PC-3 (cell line): ENCODE data around the gene VGF. TPM values are rescaled to one million over a fixed set of nuclear protein-coding genes. Genes with fewer than 3 reads are reported as not detected.

Experiments used
- ATAC-seq: fragments of 200-7000 bp; cut with Tn5 transposase; 2 replicates; pipeline ENCODE4 v1.9.1; 2020; ENCODE audit warnings: mild to moderate bottlenecking, moderate library complexity
- BruUV-seq: library from RNA; stranded (reverse); fragments of 400-500 nt; replicated peaks from 2 replicates; lab custom pipeline; 2021; lab: Mats Ljungman, UMichigan
- CTCF ChIA-PET: fragments of 300-600 bp; sonication (Branson Sonifier 250); formaldehyde crosslinking; loops from one replicate; lab custom pipeline; 2022; ENCODE audit warnings: antibody characterized with exemption; lab: Charles Lee
- POLR2A ChIA-PET: fragments of 300-600 bp; sonication (Branson Sonifier 250); formaldehyde crosslinking; loops from one replicate; lab custom pipeline; 2022; ENCODE audit warnings: antibody characterized with exemption; ENCODE audit not compliant: unreplicated experiment; lab: Charles Lee
- DNase-seq: peaks from one replicate; pipeline ENCODE4 v3.0.0-alpha.2; 2015
- H2AFZ ChIP-seq: fragments of 300-600 bp; sonication (generic); 2 replicates; pipeline ENCODE4 v1.6.0; 2016; ENCODE audit warnings: antibody characterized with exemption, low read length
- H3F3A ChIP-seq: fragments of 300-600 bp; sonication (generic); one replicate; pipeline ENCODE4 v1.6.0; 2017; ENCODE audit warnings: antibody characterized with exemption, low read length, control low read depth, mild to moderate bottlenecking; ENCODE audit not compliant: unreplicated experiment
- H3K27ac ChIP-seq: fragments of 300-600 bp; sonication (generic); 2 replicates; pipeline ENCODE4 v1.5.1; 2016; ENCODE audit warnings: mild to moderate bottlenecking, low read length
- H3K27me3 ChIP-seq: fragments of 300-600 bp; sonication (generic); 2 replicates; pipeline ENCODE4 v1.6.1; 2016; ENCODE audit warnings: low read length, mixed read lengths
- H3K36me3 ChIP-seq: fragments of 300-600 bp; sonication (generic); 2 replicates; pipeline ENCODE4 v1.6.1; 2016; ENCODE audit warnings: low read depth, mixed run types, low read length, mixed read lengths
- H3K4me1 ChIP-seq: fragments of 300-600 bp; sonication (generic); 2 replicates; pipeline ENCODE4 v1.5.1; 2016; ENCODE audit warnings: low read length; ENCODE audit not compliant: insufficient read depth
- H3K4me2 ChIP-seq: fragments of 300-600 bp; sonication (generic); 2 replicates; pipeline ENCODE4 v1.6.0; 2016; ENCODE audit warnings: low read length
- H3K4me3 ChIP-seq: fragments of 300-600 bp; sonication (generic); 2 replicates; pipeline ENCODE4 v1.5.1; 2016; ENCODE audit warnings: mild to moderate bottlenecking, low read length, mixed read lengths
- H3K79me2 ChIP-seq: fragments of 300-600 bp; sonication (generic); 2 replicates; pipeline ENCODE4 v1.6.1; 2017; ENCODE audit warnings: low read length, mixed read lengths
- H3K9ac ChIP-seq: fragments of 300-600 bp; sonication (generic); 2 replicates; pipeline ENCODE4 v1.6.0; 2016; ENCODE audit warnings: mild to moderate bottlenecking, low read length
- H3K9me2 ChIP-seq: fragments of 300-600 bp; sonication (generic); replicated peaks from 2 replicates; pipeline ENCODE4 v1.6.1; 2016; ENCODE audit warnings: mixed run types, low read length, mixed read lengths
- H3K9me3 ChIP-seq: fragments of 300-600 bp; sonication (generic); 2 replicates; pipeline ENCODE4 v1.6.1; 2016; ENCODE audit warnings: low read length, mixed read lengths
- H4K20me1 ChIP-seq: fragments of 300-600 bp; sonication (generic); 2 replicates; pipeline ENCODE4 v1.6.1; 2016; ENCODE audit warnings: low read length, mixed read lengths
- EZH2 ChIP-seq: fragments of 300-600 bp; sonication (generic); IDR thresholded peaks from one replicate; pipeline ENCODE4 v1.6.1; 2017; ENCODE audit warnings: antibody characterized with exemption, mild to moderate bottlenecking, low read length; ENCODE audit not compliant: unreplicated experiment
- EZH2phosphoT487 ChIP-seq: fragments of 300-600 bp; sonication (generic); IDR thresholded peaks from 2 replicates; pipeline ENCODE4 v1.6.1; 2018; ENCODE audit warnings: mild to moderate bottlenecking, antibody characterized with exemption, low read length, borderline replicate concordance
- intact Hi-C: fragments of 100-400 bp; cut with micrococcal nuclease; formaldehyde crosslinking; loops from 2 replicates; pipeline ENCODE4 v1.9.0; 2023
- total RNA-seq: library from RNA; depleted of rRNA; stranded (reverse); fragments of >200 nt; gene quantifications from 2 replicates; pipeline ENCODE4 v1.2.3, GENCODE V29; 2014
- TF ChIP-seq, protein P1 (sequence below): fragments of 300-600 bp; sonication (generic); conservative IDR thresholded peaks from 2 replicates; pipeline ENCODE4 v1.5.1; 2017; ENCODE audit warnings: antibody characterized with exemption, low read depth, mild to moderate bottlenecking, low read length

VGF gene
- total RNA-seq, 1 experiment from 2014 or later, result 1.6 TPM

DNA sequence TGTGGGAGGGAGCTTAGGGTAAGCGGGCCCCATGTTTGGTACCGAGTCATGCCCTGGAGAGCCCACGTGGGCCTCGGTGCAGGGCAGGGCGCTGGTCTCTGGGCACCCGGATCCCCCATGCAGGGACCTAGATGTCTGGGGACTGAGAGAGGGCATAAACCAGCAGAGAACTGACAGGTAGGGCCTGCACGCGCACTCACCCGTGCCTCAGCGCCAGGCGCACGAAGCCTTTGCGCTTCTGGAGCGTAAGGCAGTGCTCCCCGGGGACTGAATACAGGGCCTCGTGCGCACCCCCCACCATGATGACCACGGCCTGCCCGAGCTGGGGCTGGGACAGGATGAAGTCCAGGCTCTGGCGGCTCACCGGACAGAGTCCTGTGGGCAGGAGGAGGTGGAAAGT, 32.6 kb upstream of the VGF start:
- Histone ChIP-seq H3K36me3 (no peaks in the 10 kb centered on the region), H3K27me3 (no peaks in the 10 kb centered on the region), H3K4me1 (no peaks in the 10 kb centered on the region), H2AFZ (no peak overlapping the region), H3K4me2 (no peak overlapping the region), H3K9ac (no peak overlapping the region), H3K27ac (no peak overlapping the region), H4K20me1 (no peaks in the 10 kb centered on the region), H3K4me3 (no peak overlapping the region), H3K9me2 (no peaks in the 10 kb centered on the region), H3K9me3 (no peaks in the 10 kb centered on the region), H3K79me2 (no peaks in the 10 kb centered on the region), H3F3A (no peaks in the 10 kb centered on the region)
- BruUV-seq, result no TSS peak
- CTCF ChIA-PET, result no interaction called here
- DNase-seq (no peak), ATAC-seq (no peak)
- intact Hi-C loops, result no loop called here
- TF ChIP-seq EZH2phosphoT487 (no peak), EZH2 (no peak)
- TF ChIP-seq, protein P1, sequence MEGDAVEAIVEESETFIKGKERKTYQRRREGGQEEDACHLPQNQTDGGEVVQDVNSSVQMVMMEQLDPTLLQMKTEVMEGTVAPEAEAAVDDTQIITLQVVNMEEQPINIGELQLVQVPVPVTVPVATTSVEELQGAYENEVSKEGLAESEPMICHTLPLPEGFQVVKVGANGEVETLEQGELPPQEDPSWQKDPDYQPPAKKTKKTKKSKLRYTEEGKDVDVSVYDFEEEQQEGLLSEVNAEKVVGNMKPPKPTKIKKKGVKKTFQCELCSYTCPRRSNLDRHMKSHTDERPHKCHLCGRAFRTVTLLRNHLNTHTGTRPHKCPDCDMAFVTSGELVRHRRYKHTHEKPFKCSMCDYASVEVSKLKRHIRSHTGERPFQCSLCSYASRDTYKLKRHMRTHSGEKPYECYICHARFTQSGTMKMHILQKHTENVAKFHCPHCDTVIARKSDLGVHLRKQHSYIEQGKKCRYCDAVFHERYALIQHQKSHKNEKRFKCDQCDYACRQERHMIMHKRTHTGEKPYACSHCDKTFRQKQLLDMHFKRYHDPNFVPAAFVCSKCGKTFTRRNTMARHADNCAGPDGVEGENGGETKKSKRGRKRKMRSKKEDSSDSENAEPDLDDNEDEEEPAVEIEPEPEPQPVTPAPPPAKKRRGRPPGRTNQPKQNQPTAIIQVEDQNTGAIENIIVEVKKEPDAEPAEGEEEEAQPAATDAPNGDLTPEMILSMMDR, result no peak
- POLR2A ChIA-PET, result no interaction called here

DNA sequence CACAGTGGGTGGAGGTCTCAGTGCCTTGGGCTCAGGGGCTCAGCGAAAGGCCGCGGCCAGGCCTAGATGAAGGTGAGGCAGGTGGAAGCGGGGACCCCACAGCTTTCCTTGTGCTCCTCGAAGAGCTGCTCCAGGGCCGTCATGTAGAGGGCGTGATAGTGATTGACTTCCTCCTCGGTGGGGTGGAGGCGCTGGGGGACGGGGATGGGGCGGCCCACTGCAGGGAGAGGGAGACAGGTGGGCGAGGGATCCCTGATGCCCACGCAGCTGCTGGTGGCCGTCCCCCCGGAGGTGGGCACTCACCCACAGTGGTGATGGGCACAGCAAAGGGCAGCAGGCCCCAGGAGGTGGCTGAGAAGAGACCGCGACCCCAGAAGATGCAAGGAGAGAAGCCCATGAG, 30.5 kb upstream of the VGF start:
- DNase-seq (no peak), ATAC-seq (no peak)
- no peak for TF ChIP-seq EZH2phosphoT487
- no peak for TF ChIP-seq EZH2
- TF ChIP-seq, protein P1, result no peak
- ChIA-PET CTCF (interaction anchor here (0.5 kb wide), 1 partner anchor 321 kb away, joined by 7 read pairs; the partner anchor contains the start of gene SRRT), POLR2A (no interaction called here)
- H3K4me1 ChIP-seq, result no peaks in the 10 kb centered on the region
- intact Hi-C loops, result no loop called here
- no peaks in the 10 kb centered on the region for H3K79me2 ChIP-seq
- no peak overlapping the region for H3K4me2 ChIP-seq
- no peak overlapping the region for H3K4me3 ChIP-seq
- no peaks in the 10 kb centered on the region for H3K27me3 ChIP-seq
- no peaks in the 10 kb centered on the region for H3F3A ChIP-seq
- no peak overlapping the region for H3K9ac ChIP-seq
- no peak overlapping the region for H2AFZ ChIP-seq
- no peaks in the 10 kb centered on the region for H4K20me1 ChIP-seq
- no peaks in the 10 kb centered on the region for H3K9me2 ChIP-seq
- no peak overlapping the region for H3K27ac ChIP-seq
- no peaks in the 10 kb centered on the region for H3K9me3 ChIP-seq
- H3K36me3 ChIP-seq, result no peaks in the 10 kb centered on the region
- no TSS peak for BruUV-seq

DNA sequence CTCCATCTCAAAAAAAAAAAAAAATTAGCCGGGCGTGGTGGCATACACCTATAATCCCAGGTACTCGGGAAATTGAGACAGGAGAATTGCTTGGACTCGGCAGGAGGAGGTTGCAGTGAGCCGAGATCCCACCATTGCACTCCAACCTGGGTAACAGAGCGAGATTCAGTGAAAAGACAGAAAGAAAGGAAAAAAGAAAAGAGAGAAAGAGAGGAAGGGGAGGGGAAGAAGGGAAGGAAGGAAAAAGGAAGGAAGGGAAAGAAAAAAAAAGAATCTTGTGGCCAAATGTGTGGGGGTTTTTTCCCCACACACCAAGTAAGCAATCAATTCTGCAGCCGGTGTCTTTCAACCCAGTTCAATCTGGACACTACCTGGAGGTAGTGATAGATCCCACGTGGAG, 23.7 kb upstream of the VGF start:
- H3K9ac ChIP-seq, result no peak overlapping the region
- no peak for ATAC-seq

More for the DNA sequence above, 23.7 kb upstream of the VGF start:
- H3K9me3 ChIP-seq, result no peaks in the 10 kb centered on the region
- H3K4me2 ChIP-seq, result no peak overlapping the region
- H3K79me2 ChIP-seq, result no peaks in the 10 kb centered on the region
- H3K4me1 ChIP-seq, result no peaks in the 10 kb centered on the region
- H3K36me3 ChIP-seq, result no peaks in the 10 kb centered on the region
- no peak for DNase-seq
- POLR2A ChIA-PET, result no interaction called here
- no TSS peak for BruUV-seq
- H3K9me2 ChIP-seq, result no peaks in the 10 kb centered on the region
- H2AFZ ChIP-seq, result no peak overlapping the region
- no peaks in the 10 kb centered on the region for H3K27me3 ChIP-seq
- no peaks in the 10 kb centered on the region for H3F3A ChIP-seq
- no peak overlapping the region for H3K27ac ChIP-seq
- TF ChIP-seq EZH2 (no peak), EZH2phosphoT487 (no peak)
- TF ChIP-seq, protein P1, result no peak
- H3K4me3 ChIP-seq, result no peak overlapping the region
- H4K20me1 ChIP-seq, result no peaks in the 10 kb centered on the region
- CTCF ChIA-PET, result no interaction called here
- intact Hi-C loops, result no loop called here
